ENCODE data around the gene LBH.

The LBH gene

GRCh38 chr2:30306522-30306921 is 75.2 kb downstream of the LBH start:
- no peaks in the 10 kb centered on the region for H3K27me3 Mint-ChIP-seq
- no peaks in the 10 kb centered on the region for H3K9me3 Mint-ChIP-seq
- peaks cover 27% of the 10 kb centered on the region for H3K4me1 Mint-ChIP-seq
- ATAC-seq, result no peak
- H3K36me3 Mint-ChIP-seq, result no peaks in the 10 kb centered on the region
- no peak overlapping the region for H3K27ac Mint-ChIP-seq
- no peak overlapping the region for H3K4me3 Mint-ChIP-seq

- Mint-ChIP-seq H3K9me3 (no peaks in the 10 kb centered on the region), H3K27me3 (no peaks in the 10 kb centered on the region), H3K4me3 (no peak overlapping the region), H3K36me3 (no peaks in the 10 kb centered on the region), H3K4me1 (peaks cover 33% of the 10 kb centered on the region), H3K27ac (no peak overlapping the region)
- ATAC-seq, result no peak
These were observed 76.9 kb downstream of the LBH start for GRCh38 chr2:30308280-30308679.
